CD4-positive, alpha-beta T cell (primary cell): ENCODE data around the gene CADM1. TPM values are rescaled to one million over a fixed set of nuclear protein-coding genes. Genes with fewer than 3 reads are reported as not detected.

Experiments
- ATAC-seq: fragments of 200-7000 bp; cut with Tn5 transposase; one replicate; pipeline ENCODE4 v1.10.0; 2022; ENCODE audit warnings: mild to moderate bottlenecking; ENCODE audit not compliant: poor library complexity
- CTCF ChIA-PET: fragments of 350-600 bp; sonication (Branson Sonifier 250); formaldehyde crosslinking; loops from one replicate; lab custom pipeline; 2021; ENCODE audit warnings: antibody characterized with exemption, inconsistent platforms; lab: Charles Lee
- POLR2A ChIA-PET: fragments of 350-600 bp; sonication (Branson Sonifier 250); formaldehyde crosslinking; loops from one replicate; lab custom pipeline; 2021; ENCODE audit warnings: antibody characterized with exemption, inconsistent platforms; lab: Charles Lee
- DNase-seq, 14 experiments: peaks; one replicate each; pipeline ENCODE4 v3.0.0-alpha.2; 2013 to 2020; ENCODE audit warnings: mixed read lengths in 2 of 14
- H3K27ac ChIP-seq, 2 donors: one replicate each; pipeline versions ENCODE4 v1.5.1 to v1.7.0; 2013; ENCODE audit warnings: low read length in 2 of 2, low read depth in 1 of 2, mild to moderate bottlenecking in 1 of 2
- H3K27me3 ChIP-seq, 2 experiments: 1 replicate in 1 of 2; 2 replicates in 1 of 2; pipeline versions ENCODE4 v1.6.1 to v1.7.0; 2013; ENCODE audit warnings: low read length in 2 of 2, control low read depth in 1 of 2, mild to moderate bottlenecking in 1 of 2, moderate library complexity in 1 of 2; ENCODE audit not compliant: insufficient read depth in 2 of 2, control insufficient read depth in 1 of 2
- H3K36me3 ChIP-seq: one replicate; pipeline ENCODE4 v1.6.1; 2013; ENCODE audit warnings: low read length, control low read depth; ENCODE audit not compliant: insufficient read depth
- H3K4me1 ChIP-seq: one replicate; pipeline ENCODE4 v1.6.1; 2013; ENCODE audit warnings: low read length, control low read depth; ENCODE audit not compliant: insufficient read depth
- H3K4me3 ChIP-seq: one replicate; pipeline ENCODE4 v1.5.1; 2013; ENCODE audit warnings: mild to moderate bottlenecking, low read length, moderate library complexity
- H3K9me3 ChIP-seq, 2 experiments: 1 replicate in 1 of 2; 2 replicates in 1 of 2; pipeline versions ENCODE4 v1.6.1 to v1.7.0; 2013; ENCODE audit warnings: low read length in 2 of 2, mild to moderate bottlenecking in 2 of 2, control low read depth in 1 of 2, moderate library complexity in 1 of 2; ENCODE audit not compliant: control insufficient read depth in 1 of 2, insufficient read depth in 1 of 2
- H3K27ac Mint-ChIP-seq: one replicate; pipeline ENCODE4 v1.8.0; 2020; ENCODE audit warnings: mixed read lengths
- H3K27me3 Mint-ChIP-seq: one replicate; pipeline ENCODE4 v1.8.0; 2021; ENCODE audit warnings: mixed read lengths
- H3K36me3 Mint-ChIP-seq: one replicate; pipeline ENCODE4 v1.8.0; 2021; ENCODE audit warnings: low read depth, mixed read lengths
- H3K4me1 Mint-ChIP-seq: one replicate; pipeline ENCODE4 v1.8.0; 2021; ENCODE audit warnings: low read depth, mixed read lengths
- H3K4me3 Mint-ChIP-seq: one replicate; pipeline ENCODE4 v1.8.0; 2020; ENCODE audit warnings: mild to moderate bottlenecking, mixed read lengths
- H3K9me3 Mint-ChIP-seq: one replicate; pipeline ENCODE4 v1.8.0; 2020; ENCODE audit warnings: mixed read lengths
- CTCF ChIP-seq: fragments of 200-600 bp; IDR thresholded peaks from one replicate; pipeline ENCODE4 v1.8.0; 2022; ENCODE audit warnings: antibody characterized with exemption, mild to moderate bottlenecking
- intact Hi-C, 2 experiments: fragments of 100-400 bp; cut with DNase I in 1 of 2; cut with micrococcal nuclease in 1 of 2; formaldehyde crosslinking; loops; one replicate each; pipeline versions ENCODE4 v1.15.1 to v1.9.0; 2023 to 2025; cut with DNase I, micrococcal nuclease
- total RNA-seq, 174 experiments: library from RNA in 2 of 174; stranded (reverse) in 2 of 174; gene quantifications; one replicate each; pipeline ENCODE4 v1.2.3 and lab custom pipeline; 2021 to 2026

The CADM1 gene
- total RNA-seq, 2 experiments from 2014 or later, result 1.1 to 1.4 TPM

GRCh38 chr11:115179636-115180035 lies 324.6 kb downstream of the CADM1 start:
- intact Hi-C loops, result no loop called here
- ATAC-seq (no peak), DNase-seq (no peak)
- no peaks in the 10 kb centered on the region for H3K36me3 ChIP-seq
- Mint-ChIP-seq H3K9me3 (no peaks in the 10 kb centered on the region), H3K4me1 (no peaks in the 10 kb centered on the region), H3K27me3 (no peaks in the 10 kb centered on the region), H3K36me3 (no peaks in the 10 kb centered on the region), H3K27ac (no peak overlapping the region), H3K4me3 (no peak overlapping the region)
- POLR2A ChIA-PET, result no interaction called here
- no peaks in the 10 kb centered on the region for H3K4me1 ChIP-seq
- CTCF ChIA-PET, result no interaction called here
- H3K27me3 ChIP-seq, result no peaks in the 10 kb centered on the region
- no peak for TF ChIP-seq CTCF
- H3K9me3 ChIP-seq, result no peaks in the 10 kb centered on the region
- no peak overlapping the region for H3K4me3 ChIP-seq
- no peak overlapping the region for H3K27ac ChIP-seq

- intact Hi-C loops, result no loop called here
- Histone ChIP-seq H3K4me3 (no peak overlapping the region), H3K27ac (no peak overlapping the region), H3K27me3 (no peaks in the 10 kb centered on the region), H3K4me1 (no peaks in the 10 kb centered on the region), H3K9me3 (no peaks in the 10 kb centered on the region), H3K36me3 (no peaks in the 10 kb centered on the region)
- CTCF ChIA-PET, result no interaction called here
- POLR2A ChIA-PET, result no interaction called here
- Mint-ChIP-seq H3K9me3 (no peaks in the 10 kb centered on the region), H3K4me1 (no peaks in the 10 kb centered on the region), H3K4me3 (no peak overlapping the region), H3K27ac (no peak overlapping the region), H3K36me3 (no peaks in the 10 kb centered on the region), H3K27me3 (no peaks in the 10 kb centered on the region)
- DNase-seq (no peak), ATAC-seq (no peak)
- TF ChIP-seq CTCF, result no peak
Observed at GRCh38 chr11:115178705-115179104, 325.5 kb downstream of the CADM1 start.

- Mint-ChIP-seq H3K9me3 (no peaks in the 10 kb centered on the region), H3K4me1 (no peaks in the 10 kb centered on the region), H3K36me3 (no peaks in the 10 kb centered on the region), H3K4me3 (no peak overlapping the region), H3K27me3 (peaks cover 3% of the 10 kb centered on the region), H3K27ac (no peak overlapping the region)
- POLR2A ChIA-PET, result no interaction called here
- Histone ChIP-seq H3K27ac (no peak overlapping the region), H3K36me3 (no peaks in the 10 kb centered on the region), H3K27me3 (no peaks in the 10 kb centered on the region), H3K4me3 (no peak overlapping the region), H3K4me1 (no peaks in the 10 kb centered on the region), H3K9me3 (no peaks in the 10 kb centered on the region)
- no peak for TF ChIP-seq CTCF
- no peak for DNase-seq
- CTCF ChIA-PET, result no interaction called here
- intact Hi-C loops, result no loop called here
- ATAC-seq, result no peak
Observed at GRCh38 chr11:115173136-115173535, 331.1 kb downstream of the CADM1 start.
